ENCODE measurements around the gene ETV3. TPM values are rescaled to one million over a fixed set of nuclear protein-coding genes. Genes with fewer than 3 reads are reported as not detected.

Gene ETV3
- total RNA-seq, 4 donors from 2014 or later: 28.8 to 48.3 (median 32.5) TPM

DNA sequence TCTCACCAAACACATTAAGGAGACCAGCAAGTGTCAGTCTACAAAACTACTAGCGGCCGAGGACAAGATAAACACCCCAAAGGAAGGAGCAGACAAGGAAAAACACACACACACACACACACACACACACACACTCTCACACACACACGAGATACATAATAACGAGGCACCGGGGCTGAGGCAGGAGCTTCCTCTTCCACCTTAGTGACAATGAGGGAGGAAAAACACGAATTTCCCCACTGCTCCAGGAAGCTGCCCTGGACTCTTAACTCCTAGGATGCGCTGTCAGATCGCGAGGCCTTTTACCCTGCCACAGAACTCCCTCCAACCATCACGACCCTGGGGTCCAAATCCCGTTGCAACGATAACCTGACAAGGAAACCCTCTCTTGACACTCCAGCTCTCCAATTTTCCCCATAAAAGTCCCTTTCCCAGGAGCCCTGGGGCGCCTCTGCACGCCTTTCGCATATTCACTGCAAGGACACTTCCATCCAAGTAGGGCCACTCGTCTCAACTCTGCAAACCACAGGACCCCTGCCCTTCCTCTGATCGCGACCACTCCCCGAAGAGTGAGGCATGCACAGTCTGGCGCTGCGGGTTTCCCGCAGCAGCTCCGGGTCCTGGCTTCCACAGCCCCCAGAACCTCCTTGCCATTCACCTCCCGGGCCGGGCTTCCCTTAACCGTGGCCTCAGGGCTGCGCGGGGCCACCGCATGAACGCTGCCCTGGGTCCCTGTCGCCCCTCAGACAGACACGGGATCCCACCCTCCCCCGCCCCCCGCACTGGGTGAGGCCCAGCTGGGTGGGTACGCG, 581 bp downstream of the ETV3 start:
- TF ChIP-seq, protein P1, sequence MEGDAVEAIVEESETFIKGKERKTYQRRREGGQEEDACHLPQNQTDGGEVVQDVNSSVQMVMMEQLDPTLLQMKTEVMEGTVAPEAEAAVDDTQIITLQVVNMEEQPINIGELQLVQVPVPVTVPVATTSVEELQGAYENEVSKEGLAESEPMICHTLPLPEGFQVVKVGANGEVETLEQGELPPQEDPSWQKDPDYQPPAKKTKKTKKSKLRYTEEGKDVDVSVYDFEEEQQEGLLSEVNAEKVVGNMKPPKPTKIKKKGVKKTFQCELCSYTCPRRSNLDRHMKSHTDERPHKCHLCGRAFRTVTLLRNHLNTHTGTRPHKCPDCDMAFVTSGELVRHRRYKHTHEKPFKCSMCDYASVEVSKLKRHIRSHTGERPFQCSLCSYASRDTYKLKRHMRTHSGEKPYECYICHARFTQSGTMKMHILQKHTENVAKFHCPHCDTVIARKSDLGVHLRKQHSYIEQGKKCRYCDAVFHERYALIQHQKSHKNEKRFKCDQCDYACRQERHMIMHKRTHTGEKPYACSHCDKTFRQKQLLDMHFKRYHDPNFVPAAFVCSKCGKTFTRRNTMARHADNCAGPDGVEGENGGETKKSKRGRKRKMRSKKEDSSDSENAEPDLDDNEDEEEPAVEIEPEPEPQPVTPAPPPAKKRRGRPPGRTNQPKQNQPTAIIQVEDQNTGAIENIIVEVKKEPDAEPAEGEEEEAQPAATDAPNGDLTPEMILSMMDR (IDR thresholded peaks at IDR 0.05): no peak
- ATAC-seq (ENCODE audit: low FRiP score): peak; percentile 24
- no peak for DNase-seq (ENCODE audit: low spot score)

DNA sequence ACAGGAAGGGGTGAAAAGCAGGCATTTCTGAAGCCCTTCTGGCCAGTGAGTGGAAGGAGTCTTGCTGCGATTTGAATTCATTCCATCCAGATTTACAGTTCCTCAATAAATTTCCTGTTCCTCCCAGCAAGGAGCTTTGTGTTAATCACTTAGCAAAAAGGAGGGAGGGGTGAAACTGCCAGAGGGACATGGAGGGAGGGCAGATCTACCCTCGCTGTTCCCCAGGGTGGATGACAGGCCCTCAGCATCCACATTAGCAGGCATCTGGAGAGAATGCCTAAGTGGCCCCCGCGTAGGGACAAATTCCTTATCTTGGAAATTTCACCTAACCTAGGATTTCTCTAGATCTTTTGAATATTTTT, 1.2 kb downstream of the ETV3 start:
- ATAC-seq (ENCODE audit: low FRiP score): no peak
- DNase-seq (ENCODE audit: low spot score): no peak
- TF ChIP-seq, protein P1 (IDR thresholded peaks at IDR 0.05): no peak

DNA sequence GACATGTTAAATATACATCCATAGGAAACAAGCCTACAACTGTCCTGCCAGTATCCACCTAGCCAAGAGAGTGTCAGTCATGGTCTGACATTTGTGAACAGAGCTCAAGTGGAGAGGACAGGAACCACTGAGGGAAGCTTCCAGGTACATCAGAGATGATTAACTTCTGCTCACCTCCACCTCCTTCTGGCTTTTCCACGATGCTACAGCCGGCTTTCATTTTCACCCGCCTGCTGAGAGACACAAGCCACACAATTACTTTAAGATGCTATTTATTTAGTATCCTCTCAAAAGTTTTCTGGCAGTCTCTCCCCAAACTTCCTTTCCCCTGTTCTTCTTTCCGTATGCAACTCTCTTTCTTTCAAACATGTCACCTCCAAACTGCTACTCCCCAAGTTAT, 2.1 kb downstream of the ETV3 start:
- TF ChIP-seq, protein P1 (IDR thresholded peaks at IDR 0.05): no peak
- ATAC-seq (ENCODE audit: low FRiP score) (no peak), DNase-seq (ENCODE audit: low spot score) (no peak)

DNA sequence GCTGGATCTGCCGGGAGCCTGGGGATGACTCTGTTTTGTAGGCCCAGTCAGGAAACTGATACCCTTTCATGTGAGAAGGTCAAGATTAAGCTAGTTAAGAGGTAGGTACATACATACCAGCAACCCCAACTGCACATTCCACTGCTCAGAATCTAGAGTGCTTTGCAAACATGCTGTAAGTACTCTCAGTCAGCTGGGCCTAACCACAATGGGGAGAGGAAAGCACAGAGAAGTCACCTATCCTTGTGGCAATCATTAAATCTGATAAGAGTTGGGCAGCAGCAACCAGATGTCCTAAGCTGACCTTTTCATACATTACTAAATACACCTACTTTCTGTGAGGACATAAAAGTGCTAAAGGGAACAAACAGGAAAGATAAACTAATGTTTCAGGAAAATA, 2.5 kb downstream of the ETV3 start:
- ATAC-seq (ENCODE audit: low FRiP score) (no peak), DNase-seq (ENCODE audit: low spot score) (no peak)
- TF ChIP-seq, protein P1 (IDR thresholded peaks at IDR 0.05): no peak

DNA sequence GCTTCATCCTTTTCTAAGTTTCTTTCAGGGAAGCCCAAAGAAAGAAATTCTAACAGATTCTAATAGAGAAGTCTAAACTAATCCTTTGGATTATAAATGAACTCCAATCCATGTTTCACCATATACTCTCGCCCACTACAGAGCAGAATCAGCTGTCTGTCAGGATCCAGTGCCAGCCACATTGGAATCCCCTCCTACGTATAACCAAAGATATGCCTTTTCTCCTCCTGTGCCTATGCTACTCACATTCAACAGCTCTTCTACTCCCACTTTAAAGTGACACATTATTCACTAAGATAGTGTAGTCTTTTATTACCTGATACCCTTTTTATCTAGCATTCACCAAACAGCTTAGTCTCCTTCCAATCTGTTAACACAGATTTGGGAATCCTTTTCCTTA, 3.1 kb downstream of the ETV3 start:
- no peak for ATAC-seq (ENCODE audit: low FRiP score)
- DNase-seq (ENCODE audit: low spot score): no peak
- TF ChIP-seq, protein P1 (IDR thresholded peaks at IDR 0.05): no peak

DNA sequence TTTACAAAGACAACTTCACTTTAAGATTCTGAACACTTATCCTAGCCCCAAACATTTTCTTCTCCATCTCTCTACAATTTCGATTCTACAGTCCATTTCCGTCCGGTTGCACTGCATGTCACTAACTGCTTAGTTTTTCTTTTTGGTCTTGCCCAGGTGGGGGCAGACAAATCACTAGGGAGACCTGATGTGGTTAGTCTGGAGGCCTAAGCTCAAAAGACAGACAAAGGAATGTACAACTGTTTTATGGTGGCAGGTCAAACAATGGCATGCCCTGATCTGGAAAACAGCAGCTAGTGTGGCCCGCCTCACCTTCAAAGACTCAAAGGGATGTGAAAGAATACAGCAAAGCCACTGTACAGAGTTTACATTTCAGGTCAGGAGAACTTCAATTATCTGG, 3.8 kb downstream of the ETV3 start:
- ATAC-seq (ENCODE audit: low FRiP score) (no peak), DNase-seq (ENCODE audit: low spot score) (no peak)
- TF ChIP-seq, protein P1 (IDR thresholded peaks at IDR 0.05): no peak

DNA sequence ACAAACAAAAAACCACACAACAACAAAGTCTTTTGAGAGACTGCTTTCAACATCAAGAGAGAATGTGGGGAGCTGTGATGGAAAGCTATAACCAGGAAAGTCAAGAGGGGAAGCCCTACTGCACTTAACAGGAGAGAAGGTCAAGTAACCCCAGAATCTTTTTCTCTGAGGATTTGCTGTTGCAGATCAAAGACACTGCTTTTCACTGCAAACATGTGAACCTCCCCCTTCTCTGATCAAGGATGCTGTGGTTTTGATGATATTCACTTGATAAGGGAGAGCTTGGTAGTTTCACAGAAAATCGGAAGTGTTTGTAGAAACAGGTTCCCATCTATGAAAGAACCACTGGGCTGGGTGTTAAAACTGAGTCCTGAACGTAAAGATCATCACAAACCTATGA, 4.8 kb downstream of the ETV3 start:
- ATAC-seq (ENCODE audit: low FRiP score) (no peak), DNase-seq (ENCODE audit: low spot score) (no peak)
- TF ChIP-seq, protein P1 (IDR thresholded peaks at IDR 0.05): no peak

Data from omental fat pad (tissue), 4 donors.